Measurements from ENCODE around the gene NRG3.

GRCh38 chr10:81886939-81887338, 11.9 kb downstream of the NRG3 start:
- TF ChIP-seq CTCF (conservative IDR thresholded peaks at IDR 0.05; ENCODE audit: low read depth, low read length) (no peak), NFE2L2 (IDR thresholded peaks at IDR 0.05; ENCODE audit: low read depth, low read length) (no peak), SMC3 (IDR thresholded peaks at IDR 0.05; ENCODE audit: low read depth, low read length) (no peak), MAFK (IDR thresholded peaks at IDR 0.05; ENCODE audit: low read depth, low read length) (0 out of 2 replicates have a peak, but pooled peaks have one; percentile 11), POLR2A (IDR thresholded peaks at IDR 0.05; ENCODE audit: low read depth, low read length) (no peak), FOS (IDR thresholded peaks at IDR 0.05; ENCODE audit: low read depth, low read length) (no peak), RAD21 (IDR thresholded peaks at IDR 0.05; ENCODE audit: low read length) (no peak), RCOR1 (IDR thresholded peaks at IDR 0.05; ENCODE audit: insufficient replicate concordance, low read length) (no peak), BHLHE40 (IDR thresholded peaks at IDR 0.05; ENCODE audit: low read depth, low read length) (no peak)

Data from IMR-90 (cell line).